GM12874 (cell line): ENCODE results near the gene RGCC.

Experiments used
- TF ChIP-seq, protein P1 (sequence below): IDR thresholded peaks from 2 replicates; pipeline ENCODE4 v1.5.1; 2011; ENCODE audit warnings: low read depth, mild to moderate bottlenecking, control low read depth, low read length, moderate library complexity; ENCODE audit not compliant: insufficient read depth

The RGCC gene

DNA sequence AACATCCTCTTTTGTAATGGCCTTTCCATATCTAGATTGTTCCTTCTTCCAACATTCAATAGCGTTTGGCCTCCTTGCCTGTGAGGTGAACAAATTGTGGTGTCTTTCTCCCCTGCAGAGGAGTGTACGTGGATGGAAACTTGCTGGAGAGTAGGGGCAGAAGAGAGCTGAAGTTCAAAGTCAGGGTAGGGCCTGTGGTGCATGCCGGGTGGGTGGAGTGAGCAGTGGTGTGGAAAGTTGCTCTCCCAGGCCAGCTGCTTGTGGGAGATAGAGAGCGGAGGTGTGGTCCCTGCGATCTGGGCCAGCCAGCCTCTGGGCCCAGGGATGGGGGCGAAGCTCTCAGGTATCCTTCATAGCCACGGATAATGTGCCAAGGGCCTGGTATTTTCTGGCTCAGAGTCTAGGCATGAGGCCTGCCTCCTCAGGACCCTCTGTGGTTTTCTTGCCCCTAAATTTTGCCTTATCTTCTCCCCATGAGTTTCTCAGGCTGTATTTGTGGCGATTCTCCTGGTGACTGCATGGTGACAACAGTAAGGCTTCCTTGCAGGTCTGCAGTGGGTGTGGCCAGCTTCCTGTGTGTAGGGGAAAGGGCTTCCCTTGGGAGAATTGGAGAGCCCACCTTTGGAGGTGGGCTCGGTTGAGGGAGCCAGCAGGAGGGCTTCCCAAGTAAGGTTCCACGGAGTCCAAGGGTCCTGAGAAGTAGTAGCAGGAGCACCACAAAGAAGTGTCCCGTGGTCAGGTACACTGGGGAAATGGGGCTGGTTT is 6.7 kb downstream of the RGCC start:
- TF ChIP-seq, protein P1, sequence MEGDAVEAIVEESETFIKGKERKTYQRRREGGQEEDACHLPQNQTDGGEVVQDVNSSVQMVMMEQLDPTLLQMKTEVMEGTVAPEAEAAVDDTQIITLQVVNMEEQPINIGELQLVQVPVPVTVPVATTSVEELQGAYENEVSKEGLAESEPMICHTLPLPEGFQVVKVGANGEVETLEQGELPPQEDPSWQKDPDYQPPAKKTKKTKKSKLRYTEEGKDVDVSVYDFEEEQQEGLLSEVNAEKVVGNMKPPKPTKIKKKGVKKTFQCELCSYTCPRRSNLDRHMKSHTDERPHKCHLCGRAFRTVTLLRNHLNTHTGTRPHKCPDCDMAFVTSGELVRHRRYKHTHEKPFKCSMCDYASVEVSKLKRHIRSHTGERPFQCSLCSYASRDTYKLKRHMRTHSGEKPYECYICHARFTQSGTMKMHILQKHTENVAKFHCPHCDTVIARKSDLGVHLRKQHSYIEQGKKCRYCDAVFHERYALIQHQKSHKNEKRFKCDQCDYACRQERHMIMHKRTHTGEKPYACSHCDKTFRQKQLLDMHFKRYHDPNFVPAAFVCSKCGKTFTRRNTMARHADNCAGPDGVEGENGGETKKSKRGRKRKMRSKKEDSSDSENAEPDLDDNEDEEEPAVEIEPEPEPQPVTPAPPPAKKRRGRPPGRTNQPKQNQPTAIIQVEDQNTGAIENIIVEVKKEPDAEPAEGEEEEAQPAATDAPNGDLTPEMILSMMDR: no peak

DNA sequence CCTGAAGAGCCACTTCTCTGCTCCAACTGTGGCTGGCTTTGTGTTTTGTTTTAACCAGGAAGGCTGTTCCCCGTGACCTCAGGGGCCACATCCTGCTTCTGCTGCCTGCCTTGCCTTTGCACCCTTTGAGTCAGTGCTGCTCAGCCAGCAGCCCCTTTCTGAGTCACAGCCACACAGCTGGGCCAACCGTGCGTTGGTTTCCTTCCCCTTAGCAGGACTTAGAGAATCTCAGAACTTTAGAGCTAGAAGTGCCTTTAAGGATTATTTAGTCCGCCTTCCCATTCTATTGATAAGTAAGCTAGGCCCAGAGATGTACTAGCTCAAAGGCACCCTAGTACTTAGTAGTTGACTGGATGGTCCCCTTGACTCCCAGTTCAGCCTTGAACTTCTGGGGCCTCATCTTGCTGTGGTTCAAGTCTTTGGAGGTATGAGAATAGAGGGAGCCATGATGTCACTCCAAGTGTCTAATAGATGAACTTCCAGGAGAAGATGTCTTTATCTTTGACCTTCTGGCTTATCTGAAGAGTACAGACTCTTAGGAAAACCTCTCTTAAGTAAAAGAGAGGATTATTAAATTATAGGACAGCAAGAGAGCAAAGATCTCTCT is 8.0 kb downstream of the RGCC start:
- TF ChIP-seq, protein P1: no peak

DNA sequence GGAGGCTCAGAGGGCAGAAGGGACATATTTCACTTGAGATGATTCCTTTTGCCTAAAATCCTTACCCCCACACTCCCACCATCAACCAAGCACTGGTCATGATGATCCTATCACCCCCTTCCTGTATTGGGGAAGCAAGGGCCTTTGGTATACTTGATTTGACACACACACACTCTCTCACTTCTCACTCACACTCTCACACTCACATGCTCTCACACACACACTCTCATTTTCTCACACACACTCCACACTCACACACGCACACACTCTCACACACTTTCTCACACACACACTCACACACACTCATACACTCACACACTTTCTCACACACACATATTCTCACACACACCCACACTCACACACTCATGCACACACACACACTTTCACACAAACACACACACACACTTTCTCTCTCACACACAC is 8.6 kb downstream of the RGCC start:
- TF ChIP-seq, protein P1: no peak

DNA sequence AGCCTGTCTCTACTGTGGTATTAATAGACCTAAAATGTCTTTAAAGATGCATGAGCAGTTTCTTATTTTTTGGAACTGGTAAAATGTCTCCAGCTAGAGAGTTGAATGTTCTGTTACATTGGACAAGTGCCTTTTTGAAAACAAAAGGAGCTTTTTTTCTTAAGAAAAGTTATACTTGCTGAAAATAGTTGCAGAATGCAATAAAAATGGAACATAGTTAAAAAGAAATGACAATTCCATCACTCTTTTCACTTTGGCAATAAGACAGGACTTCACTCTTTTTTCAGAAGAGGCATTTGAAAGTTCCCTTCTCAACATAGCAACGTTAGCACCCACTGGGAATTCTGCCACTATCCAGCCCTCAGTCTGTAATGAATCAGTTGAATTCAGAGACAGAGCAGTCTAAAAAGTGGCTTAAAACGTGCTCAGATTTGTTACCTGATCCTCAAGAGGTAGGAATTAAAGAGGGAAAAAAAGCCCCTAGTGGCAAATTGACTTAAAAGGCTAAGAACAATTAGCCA is 10.1 kb downstream of the RGCC start:
- TF ChIP-seq, protein P1: no peak

DNA sequence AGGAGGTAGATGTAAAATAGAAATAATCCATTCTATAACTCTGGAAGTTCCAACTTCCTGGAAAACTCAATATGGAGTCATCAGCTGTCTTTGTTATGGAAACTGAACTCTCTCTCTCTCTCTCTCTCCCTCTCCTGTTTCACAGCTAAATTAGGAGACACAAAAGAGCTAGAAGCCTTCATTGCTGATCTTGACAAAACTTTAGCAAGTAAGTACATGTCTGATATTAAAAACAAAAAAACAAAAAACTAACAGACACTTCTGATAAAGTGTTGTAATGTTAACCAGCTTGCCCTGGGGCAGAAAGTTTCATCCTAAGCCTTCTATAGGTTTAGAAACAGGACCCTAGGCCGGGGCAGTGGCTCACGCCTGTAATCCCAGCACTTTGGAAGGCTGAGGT is 11.3 kb downstream of the RGCC start:
- TF ChIP-seq, protein P1: no peak

DNA sequence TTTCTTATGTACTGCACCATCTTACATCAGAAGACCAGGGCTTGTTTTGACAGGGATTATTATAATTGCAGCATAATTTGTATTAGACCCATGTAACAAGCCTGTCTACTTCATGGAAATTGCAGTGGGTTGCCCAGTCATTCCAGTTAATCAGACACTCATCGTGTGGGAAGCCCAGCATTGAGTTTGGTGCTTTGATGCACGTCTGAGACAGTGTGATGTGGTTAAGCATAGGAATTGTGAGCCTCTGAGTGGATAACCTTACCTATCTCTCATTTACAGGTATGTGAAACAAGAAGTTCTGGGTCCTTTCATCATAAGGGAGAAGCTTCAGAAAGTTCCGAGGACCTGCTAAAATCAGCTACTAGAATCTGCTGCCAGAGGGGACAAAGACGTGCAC is 12.8 kb downstream of the RGCC start:
- TF ChIP-seq, protein P1: no peak

DNA sequence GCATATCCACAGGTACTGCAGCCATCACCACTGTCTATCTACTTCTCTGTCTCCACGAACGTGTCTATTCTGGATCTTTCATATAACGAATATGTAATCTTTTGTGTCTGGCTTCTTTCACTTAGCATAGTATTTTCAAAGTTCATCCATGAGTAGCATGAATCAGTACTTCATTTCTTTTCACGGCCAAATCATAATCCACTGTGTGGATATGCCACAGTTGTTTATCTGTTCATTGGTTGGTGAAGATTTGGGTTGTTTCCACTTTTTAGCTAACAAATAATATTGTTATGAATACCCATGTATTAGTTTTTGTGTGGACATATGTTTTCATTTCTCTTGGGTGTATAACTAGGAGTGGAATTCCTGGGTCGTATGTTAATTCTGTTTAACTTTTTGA is 14.4 kb downstream of the RGCC start:
- TF ChIP-seq, protein P1: no peak
